ENCODE data around the gene SLC7A9. TPM values are rescaled to one million over a fixed set of nuclear protein-coding genes. Genes with fewer than 3 reads are reported as not detected.

Gene SLC7A9
- total and polyA plus RNA-seq, 2 experiments from 2014 or later: 0.19 TPM; not detected in 1

DNA sequence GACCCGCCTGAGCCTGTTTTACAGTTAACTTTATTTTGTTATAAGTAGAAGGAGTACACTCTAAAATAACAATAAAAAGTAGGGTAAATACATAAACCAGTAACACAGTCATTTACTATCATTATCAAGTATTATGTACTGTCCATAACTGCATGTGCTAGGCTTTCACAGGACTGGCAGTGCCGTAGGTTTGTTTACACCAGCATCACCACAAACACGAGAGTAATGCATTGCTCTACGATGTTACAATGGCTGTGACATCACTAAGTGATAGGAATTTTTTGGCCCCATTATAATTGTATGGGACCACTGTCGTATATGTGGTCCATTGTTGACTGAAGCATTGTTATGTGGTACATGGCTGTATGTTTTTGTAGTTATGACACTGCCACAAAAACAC lies 41.3 kb upstream of the SLC7A9 start:
- Histone ChIP-seq H3K27ac (ENCODE audit: low read depth) (no peak overlapping the region), H4K20me1 (replicated peaks; ENCODE audit: insufficient read depth) (no peaks in the 10 kb centered on the region; the same call in 1 of the 2 replicates), H3K4me3 (no peak overlapping the region), H2AFZ (no peak overlapping the region), H3F3A (replicated peaks; ENCODE audit: low read depth) (no peaks in the 10 kb centered on the region), H3K9me2 (ENCODE audit: insufficient read depth) (no peaks in the 10 kb centered on the region), H3K27me3 (ENCODE audit: insufficient read depth) (no peaks in the 10 kb centered on the region), H3K4me1 (ENCODE audit: insufficient read depth) (no peaks in the 10 kb centered on the region), H3K36me3 (ENCODE audit: insufficient read depth) (no peaks in the 10 kb centered on the region; the same call in 1 of the 2 replicates), H3K4me2 (no peak overlapping the region), H3K79me2 (replicated peaks; ENCODE audit: insufficient read depth) (no peaks in the 10 kb centered on the region)
- no peak overlapping the region for H3K4me3 Mint-ChIP-seq
- no peak overlapping the region for H3K27ac Mint-ChIP-seq
- no peaks in the 10 kb centered on the region for H3K9me3 Mint-ChIP-seq
- H3K36me3 Mint-ChIP-seq (ENCODE audit: low read depth): peaks cover 5% of the 10 kb centered on the region; the same call in 2 of the 3 replicates
- TF ChIP-seq ZNF114 (CRISPR knock-in tag; IDR thresholded peaks at IDR 0.05): no peak
- TF ChIP-seq, protein P1, sequence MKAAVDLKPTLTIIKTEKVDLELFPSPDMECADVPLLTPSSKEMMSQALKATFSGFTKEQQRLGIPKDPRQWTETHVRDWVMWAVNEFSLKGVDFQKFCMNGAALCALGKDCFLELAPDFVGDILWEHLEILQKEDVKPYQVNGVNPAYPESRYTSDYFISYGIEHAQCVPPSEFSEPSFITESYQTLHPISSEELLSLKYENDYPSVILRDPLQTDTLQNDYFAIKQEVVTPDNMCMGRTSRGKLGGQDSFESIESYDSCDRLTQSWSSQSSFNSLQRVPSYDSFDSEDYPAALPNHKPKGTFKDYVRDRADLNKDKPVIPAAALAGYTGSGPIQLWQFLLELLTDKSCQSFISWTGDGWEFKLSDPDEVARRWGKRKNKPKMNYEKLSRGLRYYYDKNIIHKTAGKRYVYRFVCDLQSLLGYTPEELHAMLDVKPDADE (IDR thresholded peaks at IDR 0.05): no peak
- TF ChIP-seq EZH2phosphoT487 (IDR thresholded peaks at IDR 0.05; ENCODE audit: unreplicated experiment): no peak
- no peak for TF ChIP-seq JUNB (IDR thresholded peaks at IDR 0.05; ENCODE audit: unreplicated experiment)
- no peak for TF ChIP-seq ZNF331 (CRISPR knock-in tag; IDR thresholded peaks at IDR 0.05; ENCODE audit: low read depth)
- no peak for TF ChIP-seq CREB1 (CRISPR knock-in tag; IDR thresholded peaks at IDR 0.05; ENCODE audit: low read depth)
- TF ChIP-seq EZH2 (IDR thresholded peaks at IDR 0.05; ENCODE audit: low read depth, unreplicated experiment): no peak
- no peaks in the 10 kb centered on the region for H3K27me3 Mint-ChIP-seq (ENCODE audit: insufficient read depth, low read depth, poor library complexity)
- H3K4me1 Mint-ChIP-seq: no peaks in the 10 kb centered on the region
- no peak for DNase-seq (ENCODE audit: low spot score)
- ATAC-seq: no peak

DNA sequence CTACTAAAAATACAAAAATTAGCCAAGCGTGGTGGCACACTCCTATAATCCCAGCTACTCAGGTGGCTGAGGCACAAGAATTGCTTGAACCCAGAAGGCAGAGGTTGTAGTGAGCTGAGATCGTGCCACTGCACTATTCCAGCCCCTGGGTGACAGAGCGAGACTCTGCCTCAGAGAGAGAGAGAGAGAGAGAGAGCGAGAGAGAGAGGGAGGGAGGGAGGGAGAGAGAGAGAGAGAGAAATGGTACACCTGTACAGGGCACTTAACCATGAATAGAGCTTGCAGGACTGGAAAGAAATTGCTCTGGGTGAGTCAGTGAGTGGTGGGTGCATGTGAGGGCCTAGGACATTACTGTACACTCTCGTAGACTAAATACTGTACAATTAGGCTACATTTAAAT lies 40.5 kb upstream of the SLC7A9 start:
- no peaks in the 10 kb centered on the region for H3K79me2 ChIP-seq (replicated peaks; ENCODE audit: insufficient read depth)
- no peak overlapping the region for H3K27ac Mint-ChIP-seq
- H3K36me3 Mint-ChIP-seq (ENCODE audit: low read depth): peaks cover 5% of the 10 kb centered on the region; the same call in 2 of the 3 replicates
- H3K4me3 Mint-ChIP-seq: no peak overlapping the region
- no peaks in the 10 kb centered on the region for H3K27me3 ChIP-seq (ENCODE audit: insufficient read depth)
- TF ChIP-seq, protein P2, sequence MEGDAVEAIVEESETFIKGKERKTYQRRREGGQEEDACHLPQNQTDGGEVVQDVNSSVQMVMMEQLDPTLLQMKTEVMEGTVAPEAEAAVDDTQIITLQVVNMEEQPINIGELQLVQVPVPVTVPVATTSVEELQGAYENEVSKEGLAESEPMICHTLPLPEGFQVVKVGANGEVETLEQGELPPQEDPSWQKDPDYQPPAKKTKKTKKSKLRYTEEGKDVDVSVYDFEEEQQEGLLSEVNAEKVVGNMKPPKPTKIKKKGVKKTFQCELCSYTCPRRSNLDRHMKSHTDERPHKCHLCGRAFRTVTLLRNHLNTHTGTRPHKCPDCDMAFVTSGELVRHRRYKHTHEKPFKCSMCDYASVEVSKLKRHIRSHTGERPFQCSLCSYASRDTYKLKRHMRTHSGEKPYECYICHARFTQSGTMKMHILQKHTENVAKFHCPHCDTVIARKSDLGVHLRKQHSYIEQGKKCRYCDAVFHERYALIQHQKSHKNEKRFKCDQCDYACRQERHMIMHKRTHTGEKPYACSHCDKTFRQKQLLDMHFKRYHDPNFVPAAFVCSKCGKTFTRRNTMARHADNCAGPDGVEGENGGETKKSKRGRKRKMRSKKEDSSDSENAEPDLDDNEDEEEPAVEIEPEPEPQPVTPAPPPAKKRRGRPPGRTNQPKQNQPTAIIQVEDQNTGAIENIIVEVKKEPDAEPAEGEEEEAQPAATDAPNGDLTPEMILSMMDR (conservative IDR thresholded peaks at IDR 0.05; ENCODE audit: low read depth in 2 of 2): no peak
- TF ChIP-seq, protein P1 (IDR thresholded peaks at IDR 0.05): no peak
- TF ChIP-seq POLR2AphosphoS5 (IDR thresholded peaks at IDR 0.05; ENCODE audit: low read depth) (no peak), EZH2phosphoT487 (IDR thresholded peaks at IDR 0.05; ENCODE audit: unreplicated experiment) (no peak)
- TF ChIP-seq, protein P3, sequence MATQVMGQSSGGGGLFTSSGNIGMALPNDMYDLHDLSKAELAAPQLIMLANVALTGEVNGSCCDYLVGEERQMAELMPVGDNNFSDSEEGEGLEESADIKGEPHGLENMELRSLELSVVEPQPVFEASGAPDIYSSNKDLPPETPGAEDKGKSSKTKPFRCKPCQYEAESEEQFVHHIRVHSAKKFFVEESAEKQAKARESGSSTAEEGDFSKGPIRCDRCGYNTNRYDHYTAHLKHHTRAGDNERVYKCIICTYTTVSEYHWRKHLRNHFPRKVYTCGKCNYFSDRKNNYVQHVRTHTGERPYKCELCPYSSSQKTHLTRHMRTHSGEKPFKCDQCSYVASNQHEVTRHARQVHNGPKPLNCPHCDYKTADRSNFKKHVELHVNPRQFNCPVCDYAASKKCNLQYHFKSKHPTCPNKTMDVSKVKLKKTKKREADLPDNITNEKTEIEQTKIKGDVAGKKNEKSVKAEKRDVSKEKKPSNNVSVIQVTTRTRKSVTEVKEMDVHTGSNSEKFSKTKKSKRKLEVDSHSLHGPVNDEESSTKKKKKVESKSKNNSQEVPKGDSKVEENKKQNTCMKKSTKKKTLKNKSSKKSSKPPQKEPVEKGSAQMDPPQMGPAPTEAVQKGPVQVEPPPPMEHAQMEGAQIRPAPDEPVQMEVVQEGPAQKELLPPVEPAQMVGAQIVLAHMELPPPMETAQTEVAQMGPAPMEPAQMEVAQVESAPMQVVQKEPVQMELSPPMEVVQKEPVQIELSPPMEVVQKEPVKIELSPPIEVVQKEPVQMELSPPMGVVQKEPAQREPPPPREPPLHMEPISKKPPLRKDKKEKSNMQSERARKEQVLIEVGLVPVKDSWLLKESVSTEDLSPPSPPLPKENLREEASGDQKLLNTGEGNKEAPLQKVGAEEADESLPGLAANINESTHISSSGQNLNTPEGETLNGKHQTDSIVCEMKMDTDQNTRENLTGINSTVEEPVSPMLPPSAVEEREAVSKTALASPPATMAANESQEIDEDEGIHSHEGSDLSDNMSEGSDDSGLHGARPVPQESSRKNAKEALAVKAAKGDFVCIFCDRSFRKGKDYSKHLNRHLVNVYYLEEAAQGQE (IDR thresholded peaks at IDR 0.05; ENCODE audit: unreplicated experiment): no peak
- H3K27ac ChIP-seq (ENCODE audit: low read depth): no peak overlapping the region
- no peaks in the 10 kb centered on the region; the same call in 1 of the 2 replicates for H3K36me3 ChIP-seq (ENCODE audit: insufficient read depth)
- no peaks in the 10 kb centered on the region for H3K4me1 Mint-ChIP-seq
- no peaks in the 10 kb centered on the region for H3K9me3 Mint-ChIP-seq
- ATAC-seq: no peak
- no peak for DNase-seq (ENCODE audit: low spot score)
- no peaks in the 10 kb centered on the region for H3K27me3 Mint-ChIP-seq (ENCODE audit: insufficient read depth, low read depth, poor library complexity)
- no peaks in the 10 kb centered on the region; the same call in 1 of the 2 replicates for H4K20me1 ChIP-seq (replicated peaks; ENCODE audit: insufficient read depth)
- H3K4me2 ChIP-seq: no peak overlapping the region
- H3F3A ChIP-seq (replicated peaks; ENCODE audit: low read depth): no peaks in the 10 kb centered on the region
- H3K4me3 ChIP-seq: no peak overlapping the region
- no peaks in the 10 kb centered on the region for H3K4me1 ChIP-seq (ENCODE audit: insufficient read depth)
- H3K9me2 ChIP-seq (ENCODE audit: insufficient read depth): no peaks in the 10 kb centered on the region
- no peak overlapping the region for H2AFZ ChIP-seq

Data from GM23338 (cell line).